Muscle of arm (tissue), 12 donors: Measurements from ENCODE around the gene ADNP2. TPM values are rescaled to one million over a fixed set of nuclear protein-coding genes. Genes with fewer than 3 reads are reported as not detected.
"Not testable (repeated sequence)": the region's sequence is repeated elsewhere in the genome, so short reads cannot be mapped to it uniquely, and the experiment has no call there.

ENCODE experiments used
- DNase-seq: peaks from one replicate; pipeline ENCODE4 v3.0.0-alpha.2; 2013
- polyA plus RNA-seq, 12 donors: library from polyadenylated mRNA; unstranded; fragments of 120-200 nt; gene quantifications; one replicate each; pipeline ENCODE4 v1.2.1, GENCODE V29; 2013; ENCODE audit not compliant: insufficient read length in 12 of 12

The ADNP2 gene
- polyA plus RNA-seq, 12 donors = 9.1 to 16.2 (median 11.7) TPM; not detected in 1

- DNase-seq = no peak
Measured at GRCh38 chr18:80140455-80140985, 31.5 kb downstream of the ADNP2 start.

GRCh38 chr18:80143881-80144280 is 34.8 kb downstream of the ADNP2 start:
- DNase-seq = no peak

- no peak for DNase-seq
Measured at GRCh38 chr18:80145196-80145804, 36.2 kb downstream of the ADNP2 start.

GRCh38 chr18:80147037-80147417 is 38.0 kb downstream of the ADNP2 start:
- DNase-seq = no peak

GRCh38 chr18:80147418-80148325 is 38.6 kb downstream of the ADNP2 start:
- peak; percentile 87 for DNase-seq

GRCh38 chr18:80148326-80149199 is 39.5 kb downstream of the ADNP2 start:
- DNase-seq = no peak

- no peak for DNase-seq
Measured at GRCh38 chr18:80149667-80150066, 40.6 kb downstream of the ADNP2 start.

GRCh38 chr18:80154293-80154692 is 45.2 kb downstream of the ADNP2 start:
- no peak for DNase-seq

GRCh38 chr18:80157708-80158343 is 48.8 kb downstream of the ADNP2 start:
- DNase-seq = peak; percentile 71

GRCh38 chr18:80158365-80158764 is 49.3 kb downstream of the ADNP2 start:
- no peak for DNase-seq

GRCh38 chr18:80159713-80160636 is 50.9 kb downstream of the ADNP2 start:
- no peak for DNase-seq

GRCh38 chr18:80161781-80162417 is 52.8 kb downstream of the ADNP2 start:
- no peak for DNase-seq

GRCh38 chr18:80163183-80163582 is 54.1 kb downstream of the ADNP2 start:
- no peak for DNase-seq

GRCh38 chr18:80164727-80165355 is 55.8 kb downstream of the ADNP2 start:
- not testable (repeated sequence) for DNase-seq

- no peak for DNase-seq
Measured at GRCh38 chr18:80166240-80166639, 57.2 kb downstream of the ADNP2 start.

GRCh38 chr18:80166725-80167124 is 57.7 kb downstream of the ADNP2 start:
- no peak for DNase-seq

- DNase-seq = no peak
Measured at GRCh38 chr18:80167331-80167730, 58.3 kb downstream of the ADNP2 start.

GRCh38 chr18:80167931-80168330 is 58.9 kb downstream of the ADNP2 start:
- no peak for DNase-seq

- no peak for DNase-seq
Measured at GRCh38 chr18:80168346-80168745, 59.3 kb downstream of the ADNP2 start.
